HG03558 (cell line): Measurements from ENCODE around the gene DMRT3.

Experiments
- ATAC-seq: cut with Tn5 transposase; IDR thresholded peaks from one replicate; pipeline ENCODE4 v1.9.1; 2021; ENCODE audit warnings: moderate number of reproducible peaks; ENCODE audit not compliant: unreplicated experiment; ENCODE audit errors: extremely low read depth

Gene DMRT3

GRCh38 chr9:969310-970150 is 6.9 kb upstream of the DMRT3 start:
- no peak for ATAC-seq

- no peak for ATAC-seq
Measured at GRCh38 chr9:970151-970996, 6.1 kb upstream of the DMRT3 start.

- ATAC-seq, result no peak
Measured at GRCh38 chr9:971901-972500, 4.5 kb upstream of the DMRT3 start.

- no peak for ATAC-seq
Measured at GRCh38 chr9:972501-973294, 3.8 kb upstream of the DMRT3 start.

GRCh38 chr9:973295-973834 is 3.1 kb upstream of the DMRT3 start:
- no peak for ATAC-seq

GRCh38 chr9:974031-974995 is 2.1 kb upstream of the DMRT3 start:
- no peak for ATAC-seq

GRCh38 chr9:974996-975739 is 1.3 kb upstream of the DMRT3 start:
- no peak for ATAC-seq

- ATAC-seq, result no peak
Measured at GRCh38 chr9:975740-976257, 656 bp upstream of the DMRT3 start.

- ATAC-seq, result no peak
Measured at GRCh38 chr9:976943-977837, 735 bp downstream of the DMRT3 start.

GRCh38 chr9:977838-978830 is 1.7 kb downstream of the DMRT3 start:
- ATAC-seq, result no peak

- no peak for ATAC-seq
Measured at GRCh38 chr9:979983-980382, 3.5 kb downstream of the DMRT3 start.

- ATAC-seq, result no peak
Measured at GRCh38 chr9:980640-981039, 4.2 kb downstream of the DMRT3 start.

- ATAC-seq, result no peak
Measured at GRCh38 chr9:981491-981898, 5.0 kb downstream of the DMRT3 start.

- no peak for ATAC-seq
Measured at GRCh38 chr9:982394-983230, 6.2 kb downstream of the DMRT3 start.

GRCh38 chr9:994005-994404 is 17.6 kb downstream of the DMRT3 start:
- ATAC-seq, result peak; percentile 37
